Activated naive CD8-positive, alpha-beta T cell (primary cell): Measurements from ENCODE around the gene NFE2L3.
"Not testable (repeated sequence)": the region's sequence is repeated elsewhere in the genome, so short reads cannot be mapped to it uniquely, and the experiment has no call there.

Source experiments
- H3K27ac Mint-ChIP-seq: one replicate; pipeline ENCODE4 v1.8.0; 2021; ENCODE audit warnings: mixed read lengths
- H3K27me3 Mint-ChIP-seq: one replicate; pipeline ENCODE4 v1.8.0; 2021; ENCODE audit warnings: mixed read lengths
- H3K36me3 Mint-ChIP-seq: one replicate; pipeline ENCODE4 v1.8.0; 2021; ENCODE audit warnings: mixed read lengths
- H3K4me1 Mint-ChIP-seq: one replicate; pipeline ENCODE4 v1.8.0; 2021; ENCODE audit warnings: low read depth, mixed read lengths
- H3K4me3 Mint-ChIP-seq: one replicate; pipeline ENCODE4 v1.8.0; 2021; ENCODE audit warnings: mild to moderate bottlenecking, mixed read lengths
- H3K9me3 Mint-ChIP-seq: one replicate; pipeline ENCODE4 v1.8.0; 2021; ENCODE audit warnings: low read depth, mixed read lengths

Gene NFE2L3

GRCh38 chr7:26151953-26152781 lies at the start of gene NFE2L3:
NFE2L3 (plus strand) TSS chr7:26152198; CDS start chr7:26152499, 301 bp downstream.
- Mint-ChIP-seq H3K9me3 (no peaks in the 10 kb centered on the region), H3K4me1 (peaks cover 53% of the 10 kb centered on the region), H3K4me3 (peak within 1 kb of the TSS; percentile 94), H3K27me3 (no peaks in the 10 kb centered on the region), H3K36me3 (no peaks in the 10 kb centered on the region), H3K27ac (peak within 1 kb of the TSS; percentile 99)

- Mint-ChIP-seq H3K4me1 (peaks cover 26% of the 10 kb centered on the region), H3K9me3 (no peaks in the 10 kb centered on the region), H3K27me3 (no peaks in the 10 kb centered on the region), H3K4me3 (no peak overlapping the region), H3K36me3 (no peaks in the 10 kb centered on the region), H3K27ac (no peak overlapping the region)
These were observed 48.4 kb upstream of the NFE2L3 start for GRCh38 chr7:26103596-26103995.

- peaks cover 18% of the 10 kb centered on the region for H3K4me1 Mint-ChIP-seq
- H3K27me3 Mint-ChIP-seq: peaks cover 2% of the 10 kb centered on the region
- no peaks in the 10 kb centered on the region for H3K36me3 Mint-ChIP-seq
- H3K27ac Mint-ChIP-seq: no peak overlapping the region
- H3K4me3 Mint-ChIP-seq: no peak overlapping the region
- no peaks in the 10 kb centered on the region for H3K9me3 Mint-ChIP-seq
These were observed 46.8 kb upstream of the NFE2L3 start for GRCh38 chr7:26105236-26105635.

GRCh38 chr7:26105931-26106330 lies 46.1 kb upstream of the NFE2L3 start:
- H3K36me3 Mint-ChIP-seq: no peaks in the 10 kb centered on the region
- peaks cover 2% of the 10 kb centered on the region for H3K27me3 Mint-ChIP-seq
- no peaks in the 10 kb centered on the region for H3K9me3 Mint-ChIP-seq
- no peak overlapping the region for H3K4me3 Mint-ChIP-seq
- peaks cover 14% of the 10 kb centered on the region for H3K4me1 Mint-ChIP-seq
- H3K27ac Mint-ChIP-seq: no peak overlapping the region

GRCh38 chr7:26112203-26112740 lies 39.7 kb upstream of the NFE2L3 start:
- H3K4me3 Mint-ChIP-seq: no peak overlapping the region
- no peaks in the 10 kb centered on the region for H3K36me3 Mint-ChIP-seq
- peaks cover 2% of the 10 kb centered on the region for H3K27me3 Mint-ChIP-seq
- H3K4me1 Mint-ChIP-seq: peaks cover 7% of the 10 kb centered on the region
- H3K9me3 Mint-ChIP-seq: no peaks in the 10 kb centered on the region
- H3K27ac Mint-ChIP-seq: no peak overlapping the region

- Mint-ChIP-seq H3K4me1 (peaks cover 9% of the 10 kb centered on the region), H3K27ac (no peak overlapping the region), H3K27me3 (no peaks in the 10 kb centered on the region), H3K4me3 (no peak overlapping the region), H3K9me3 (no peaks in the 10 kb centered on the region), H3K36me3 (no peaks in the 10 kb centered on the region)
These were observed 36.3 kb upstream of the NFE2L3 start for GRCh38 chr7:26115650-26116049.

GRCh38 chr7:26117142-26117807 lies 34.7 kb upstream of the NFE2L3 start:
- peaks cover 2% of the 10 kb centered on the region for H3K4me1 Mint-ChIP-seq
- H3K27ac Mint-ChIP-seq: no peak overlapping the region
- H3K4me3 Mint-ChIP-seq: no peak overlapping the region

GRCh38 chr7:26117970-26118369 lies 34.0 kb upstream of the NFE2L3 start:
- Mint-ChIP-seq H3K4me3 (no peak overlapping the region), H3K27ac (no peak overlapping the region), H3K4me1 (peaks cover 2% of the 10 kb centered on the region), H3K27me3 (no peaks in the 10 kb centered on the region), H3K9me3 (no peaks in the 10 kb centered on the region), H3K36me3 (no peaks in the 10 kb centered on the region)

More at GRCh38 chr7:26117142-26117807, 34.7 kb upstream of the NFE2L3 start:
- no peaks in the 10 kb centered on the region for H3K27me3 Mint-ChIP-seq
- H3K36me3 Mint-ChIP-seq: no peaks in the 10 kb centered on the region
- H3K9me3 Mint-ChIP-seq: no peaks in the 10 kb centered on the region

GRCh38 chr7:26122745-26123144 lies 29.3 kb upstream of the NFE2L3 start:
- peaks cover 2% of the 10 kb centered on the region for H3K4me1 Mint-ChIP-seq
- no peak overlapping the region for H3K4me3 Mint-ChIP-seq
- no peak overlapping the region for H3K27ac Mint-ChIP-seq
- H3K9me3 Mint-ChIP-seq: no peaks in the 10 kb centered on the region
- peaks cover 3% of the 10 kb centered on the region for H3K27me3 Mint-ChIP-seq
- peaks cover 3% of the 10 kb centered on the region for H3K36me3 Mint-ChIP-seq

- not testable (repeated sequence) for H3K36me3 Mint-ChIP-seq, H3K9me3 Mint-ChIP-seq, H3K27me3 Mint-ChIP-seq, H3K27ac Mint-ChIP-seq, H3K4me1 Mint-ChIP-seq, H3K4me3 Mint-ChIP-seq
These were observed 27.2 kb upstream of the NFE2L3 start for GRCh38 chr7:26124775-26125174.

- Mint-ChIP-seq H3K4me3 (no peak overlapping the region), H3K4me1 (no peaks in the 10 kb centered on the region), H3K27ac (no peak overlapping the region), H3K27me3 (peaks cover 3% of the 10 kb centered on the region), H3K9me3 (no peaks in the 10 kb centered on the region), H3K36me3 (peaks cover 3% of the 10 kb centered on the region)
These were observed 24.6 kb upstream of the NFE2L3 start for GRCh38 chr7:26127411-26127810.

GRCh38 chr7:26131056-26131589 lies 20.9 kb upstream of the NFE2L3 start:
- no peak overlapping the region for H3K4me3 Mint-ChIP-seq
- peaks cover 3% of the 10 kb centered on the region for H3K36me3 Mint-ChIP-seq
- H3K9me3 Mint-ChIP-seq: no peaks in the 10 kb centered on the region
- H3K4me1 Mint-ChIP-seq: no peaks in the 10 kb centered on the region
- no peak overlapping the region for H3K27ac Mint-ChIP-seq
- H3K27me3 Mint-ChIP-seq: no peaks in the 10 kb centered on the region

GRCh38 chr7:26135076-26135475 lies 16.9 kb upstream of the NFE2L3 start:
- Mint-ChIP-seq H3K4me1 (no peaks in the 10 kb centered on the region), H3K4me3 (no peak overlapping the region), H3K27me3 (no peaks in the 10 kb centered on the region), H3K9me3 (no peaks in the 10 kb centered on the region), H3K36me3 (peaks cover 3% of the 10 kb centered on the region), H3K27ac (no peak overlapping the region)

- Mint-ChIP-seq H3K4me3 (no peak overlapping the region), H3K36me3 (peaks cover 3% of the 10 kb centered on the region), H3K27me3 (no peaks in the 10 kb centered on the region), H3K9me3 (no peaks in the 10 kb centered on the region), H3K27ac (no peak overlapping the region), H3K4me1 (no peaks in the 10 kb centered on the region)
These were observed 16.4 kb upstream of the NFE2L3 start for GRCh38 chr7:26135551-26135950.

GRCh38 chr7:26136831-26137230 lies 15.2 kb upstream of the NFE2L3 start:
- Mint-ChIP-seq H3K27me3 (no peaks in the 10 kb centered on the region), H3K36me3 (peaks cover 3% of the 10 kb centered on the region), H3K27ac (no peak overlapping the region), H3K9me3 (no peaks in the 10 kb centered on the region), H3K4me1 (no peaks in the 10 kb centered on the region), H3K4me3 (no peak overlapping the region)
